HG03442 (cell line): ENCODE data around the gene MOAP1.
"Not testable (repeated sequence)": the region's sequence is repeated elsewhere in the genome, so short reads cannot be mapped to it uniquely, and the experiment has no call there.

Experiments
- ATAC-seq: cut with Tn5 transposase; IDR thresholded peaks from one replicate; pipeline ENCODE4 v1.9.1; 2021; ENCODE audit warnings: mild to moderate bottlenecking, moderate library complexity; ENCODE audit not compliant: unreplicated experiment

Gene MOAP1

GRCh38 chr14:93150227-93151208 is 34.2 kb downstream of the MOAP1 start:
- no peak for ATAC-seq

- no peak for ATAC-seq
These were observed 35.7 kb downstream of the MOAP1 start for GRCh38 chr14:93148979-93149378.

GRCh38 chr14:93146119-93146518 is 38.6 kb downstream of the MOAP1 start:
- no peak for ATAC-seq

GRCh38 chr14:93142854-93143652 is 41.6 kb downstream of the MOAP1 start:
- ATAC-seq, result no peak

GRCh38 chr14:93137864-93138263 is 46.8 kb downstream of the MOAP1 start:
- ATAC-seq, result no peak

GRCh38 chr14:93136508-93136907 is 48.2 kb downstream of the MOAP1 start:
- ATAC-seq, result not testable (repeated sequence)

GRCh38 chr14:93136009-93136408 is 48.7 kb downstream of the MOAP1 start:
- ATAC-seq, result no peak

- no peak for ATAC-seq
These were observed 49.3 kb downstream of the MOAP1 start for GRCh38 chr14:93135399-93135798.

- no peak for ATAC-seq
These were observed 51.2 kb downstream of the MOAP1 start for GRCh38 chr14:93133464-93133863.

- no peak for ATAC-seq
These were observed 52.1 kb downstream of the MOAP1 start for GRCh38 chr14:93132472-93133065.
